PC-9 (cell line): ENCODE measurements around the gene GRIFIN.

ENCODE experiments used
- EZH2 ChIP-seq: fragments of 200-600 bp; sonication (generic); IDR thresholded peaks from 2 replicates; pipeline ENCODE4 v1.8.0; 2017; ENCODE audit warnings: antibody characterized with exemption, low read depth
- TF ChIP-seq, protein P1 (sequence below): fragments of 200-600 bp; sonication (generic); conservative IDR thresholded peaks from 2 replicates; pipeline ENCODE4 v1.6.1; 2017; ENCODE audit warnings: mixed run types, antibody characterized with exemption, mild to moderate bottlenecking, moderate library complexity

DNA sequence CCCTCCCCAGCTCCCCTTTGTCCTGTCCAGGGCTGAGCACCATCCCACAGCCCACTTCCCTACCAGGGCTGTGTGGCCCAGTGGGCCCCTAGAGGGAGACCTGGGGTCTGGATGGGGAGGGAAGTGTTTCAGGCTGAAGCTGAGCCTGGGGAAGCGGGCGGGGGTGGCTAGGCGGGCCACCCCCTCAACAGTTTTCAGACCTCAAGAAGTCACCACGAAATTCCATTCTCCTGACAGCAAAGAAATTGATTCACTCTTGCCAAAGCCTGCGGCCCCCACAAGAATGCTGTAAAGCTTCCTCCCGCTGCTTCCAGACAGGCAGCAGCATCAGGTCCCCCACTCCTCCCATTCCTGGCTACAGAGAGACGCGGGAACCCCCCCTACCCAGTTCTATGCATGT lies 40.8 kb upstream of the GRIFIN start:
- TF ChIP-seq, protein P1, sequence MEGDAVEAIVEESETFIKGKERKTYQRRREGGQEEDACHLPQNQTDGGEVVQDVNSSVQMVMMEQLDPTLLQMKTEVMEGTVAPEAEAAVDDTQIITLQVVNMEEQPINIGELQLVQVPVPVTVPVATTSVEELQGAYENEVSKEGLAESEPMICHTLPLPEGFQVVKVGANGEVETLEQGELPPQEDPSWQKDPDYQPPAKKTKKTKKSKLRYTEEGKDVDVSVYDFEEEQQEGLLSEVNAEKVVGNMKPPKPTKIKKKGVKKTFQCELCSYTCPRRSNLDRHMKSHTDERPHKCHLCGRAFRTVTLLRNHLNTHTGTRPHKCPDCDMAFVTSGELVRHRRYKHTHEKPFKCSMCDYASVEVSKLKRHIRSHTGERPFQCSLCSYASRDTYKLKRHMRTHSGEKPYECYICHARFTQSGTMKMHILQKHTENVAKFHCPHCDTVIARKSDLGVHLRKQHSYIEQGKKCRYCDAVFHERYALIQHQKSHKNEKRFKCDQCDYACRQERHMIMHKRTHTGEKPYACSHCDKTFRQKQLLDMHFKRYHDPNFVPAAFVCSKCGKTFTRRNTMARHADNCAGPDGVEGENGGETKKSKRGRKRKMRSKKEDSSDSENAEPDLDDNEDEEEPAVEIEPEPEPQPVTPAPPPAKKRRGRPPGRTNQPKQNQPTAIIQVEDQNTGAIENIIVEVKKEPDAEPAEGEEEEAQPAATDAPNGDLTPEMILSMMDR: no peak
- TF ChIP-seq EZH2: no peak
